Fibroblast of skin of scalp (primary cell): ENCODE results near the gene FCSK.
"Not testable (repeated sequence)": the region's sequence is repeated elsewhere in the genome, so short reads cannot be mapped to it uniquely, and the experiment has no call there.

ENCODE experiments used
- DNase-seq: peaks from one replicate; pipeline ENCODE4 v3.0.0-alpha.2; 2013

FCSK gene

GRCh38 chr16:70432356-70432722 is 22.1 kb upstream of the FCSK start:
- DNase-seq = no peak

- DNase-seq = no peak
Measured at GRCh38 chr16:70432723-70433457, 21.5 kb upstream of the FCSK start.

- peak; percentile 90 for DNase-seq
Measured at GRCh38 chr16:70433458-70434103, 20.8 kb upstream of the FCSK start.

- DNase-seq = no peak
Measured at GRCh38 chr16:70434484-70435260, 19.7 kb upstream of the FCSK start.

- DNase-seq = peak; percentile 95
Measured at GRCh38 chr16:70437017-70437581, 17.3 kb upstream of the FCSK start.

- peak; percentile 41 for DNase-seq
Measured at GRCh38 chr16:70437582-70438557, 16.5 kb upstream of the FCSK start.

- DNase-seq = no peak
Measured at GRCh38 chr16:70438585-70438968, 15.8 kb upstream of the FCSK start.

- DNase-seq = peak; percentile 98
Measured at GRCh38 chr16:70438969-70439862, 15.2 kb upstream of the FCSK start, which contains the start of gene ST3GAL2. Gene ST3GAL2 (minus strand): TSS chr16:70439100. CDS start chr16:70398530, 40,570 bp downstream.

GRCh38 chr16:70440009-70440692 is 14.2 kb upstream of the FCSK start:
- DNase-seq = no peak

- no peak for DNase-seq
Measured at GRCh38 chr16:70441406-70441990, 12.9 kb upstream of the FCSK start.

- no peak for DNase-seq
Measured at GRCh38 chr16:70442344-70442743, 12.1 kb upstream of the FCSK start.

GRCh38 chr16:70444249-70445063 is 9.9 kb upstream of the FCSK start:
- DNase-seq = no peak

GRCh38 chr16:70448075-70448474 is 6.3 kb upstream of the FCSK start:
- no peak for DNase-seq

GRCh38 chr16:70450142-70451003 is 4.0 kb upstream of the FCSK start:
- not testable (repeated sequence) for DNase-seq

- DNase-seq = not testable (repeated sequence)
Measured at GRCh38 chr16:70451004-70451340, 3.4 kb upstream of the FCSK start.

GRCh38 chr16:70453117-70453891 is 1.1 kb upstream of the FCSK start:
- DNase-seq = no peak

GRCh38 chr16:70453892-70454221 is 538 bp upstream of the FCSK start:
- no peak for DNase-seq
